Esophagus squamous epithelium (tissue), 5 donors: ENCODE results near the gene MUC5AC. TPM values are rescaled to one million over a fixed set of nuclear protein-coding genes. Genes with fewer than 3 reads are reported as not detected.

Experiments used
- DNase-seq: peaks from one replicate; lab custom pipeline; 2025; lab: John Stamatoyannopoulos, UW
- H3K27ac ChIP-seq, 4 donors: fragments of 200-600 bp; sonication (generic); one replicate each; pipeline ENCODE4 v1.5.1; 2016 to 2019; ENCODE audit warnings: mild to moderate bottlenecking in 1 of 4
- H3K27me3 ChIP-seq, 4 donors: fragments of 200-600 bp; sonication (generic); 1 replicate in 3 of 4; 2 replicates in 1 of 4; pipeline versions ENCODE4 v1.5.1 to v1.6.0; 2017 to 2021; ENCODE audit warnings: antibody characterized with exemption in 1 of 4
- H3K36me3 ChIP-seq, 3 donors: fragments of 200-600 bp; sonication (generic); one replicate each; pipeline ENCODE4 v1.5.1; 2016 to 2019
- H3K4me1 ChIP-seq, 3 donors: fragments of 200-600 bp; sonication (generic); one replicate each; pipeline ENCODE4 v1.5.1; 2017 to 2019
- H3K4me3 ChIP-seq, 4 donors: fragments of 200-600 bp; sonication (generic); 1 replicate in 3 of 4; 2 replicates in 1 of 4; pipeline ENCODE4 v1.5.1; 2016 to 2019; ENCODE audit warnings: mild to moderate bottlenecking in 2 of 4, moderate library complexity in 1 of 4
- H3K9me3 ChIP-seq, 3 donors: fragments of 200-600 bp; sonication (generic); one replicate each; pipeline ENCODE4 v1.5.1; 2016 to 2019
- CTCF ChIP-seq, 6 experiments: fragments of 450-650 bp in 4 of 6; fragments of 200-600 bp in 2 of 6; sonication (generic) in 2 of 6; IDR thresholded peaks; one replicate each; pipeline ENCODE4 v1.5.1; 2016 to 2019; ENCODE audit warnings: antibody characterized with exemption in 6 of 6, mild to moderate bottlenecking in 4 of 6, moderate library complexity in 4 of 6
- POLR2A ChIP-seq, 4 donors: fragments of 450-650 bp; IDR thresholded peaks; one replicate each; pipeline ENCODE4 v1.6.1; 2017; ENCODE audit warnings: antibody characterized with exemption in 4 of 4, mild to moderate bottlenecking in 4 of 4, moderate library complexity in 3 of 4
- WGBS, 2 donors: methylation state at CpG; one replicate each; pipeline ENCODE4 v1.1.5; 2018; 5-methylcytosine and 5-hydroxymethylcytosine counted together
- intact Hi-C: fragments of 100-400 bp; cut with DNase I; formaldehyde crosslinking; loops from one replicate; pipeline ENCODE4 v1.15.0; 2022
- total RNA-seq, 4 donors: library from RNA; depleted of rRNA; stranded (reverse); fragments of >200 nt; gene quantifications; one replicate each; pipeline ENCODE4 v1.1.0, GENCODE V29; 2016
- donor health status: DM: yes; HTN: yes; CAD: no.

The MUC5AC gene
- total RNA-seq, 4 donors from 2014 or later: under 0.01 to 1.5 TPM; not detected in 2

- DNase-seq: no peak
- Histone ChIP-seq H3K9me3 (peaks cover 0 to 7% (median 0%) of the 10 kb centered on the region in 3 donors), H3K4me1 (no peaks in the 10 kb centered on the region), H3K27me3 (peaks cover 0 to 52% (median 0%) of the 10 kb centered on the region in 4 donors), H3K36me3 (no peaks in the 10 kb centered on the region), H3K27ac (no peak overlapping the region), H3K4me3 (no peak overlapping the region)
- 76 to 83% methylated on average over 6 of the region's 18 CpGs for WGBS, 2 donors
- TF ChIP-seq CTCF (IDR thresholded peaks at IDR 0.05) (no peak), POLR2A (IDR thresholded peaks at IDR 0.05) (no peak)
- intact Hi-C loops: no loop called here
Observed at GRCh38 chr11:1140642-1141490, 16.9 kb upstream of the MUC5AC start.

GRCh38 chr11:1146365-1146764 lies 11.4 kb upstream of the MUC5AC start:
- H3K27ac ChIP-seq: no peak overlapping the region
- no peak overlapping the region for H3K4me3 ChIP-seq
- intact Hi-C loops: no loop called here
- TF ChIP-seq CTCF (IDR thresholded peaks at IDR 0.05) (no peak), POLR2A (IDR thresholded peaks at IDR 0.05) (no peak)
- peaks cover 0 to 11% (median 0%) of the 10 kb centered on the region in 3 donors for H3K4me1 ChIP-seq
- H3K27me3 ChIP-seq: peaks cover 0 to 42% (median 0%) of the 10 kb centered on the region in 4 donors
- no peaks in the 10 kb centered on the region for H3K36me3 ChIP-seq
- WGBS, 2 donors: 86 to 88% methylated on average over 16 to 21 of the region's 21 CpGs
- DNase-seq: no peak
- peaks cover 0 to 7% (median 0%) of the 10 kb centered on the region in 3 donors for H3K9me3 ChIP-seq

- H3K27ac ChIP-seq: no peak overlapping the region
- H3K4me3 ChIP-seq: no peak overlapping the region
- H3K4me1 ChIP-seq: peaks cover 0 to 11% (median 0%) of the 10 kb centered on the region in 3 donors
- DNase-seq: no peak
- peaks cover 0 to 47% (median 0%) of the 10 kb centered on the region in 4 donors for H3K27me3 ChIP-seq
- H3K9me3 ChIP-seq: peaks cover 0 to 5% (median 0%) of the 10 kb centered on the region in 3 donors
- H3K36me3 ChIP-seq: no peaks in the 10 kb centered on the region
- intact Hi-C loops: no loop called here
- 84 to 90% methylated on average over 4 of the region's 6 CpGs for WGBS, 2 donors
- TF ChIP-seq CTCF (IDR thresholded peaks at IDR 0.05) (no peak), POLR2A (IDR thresholded peaks at IDR 0.05) (no peak)
Observed at GRCh38 chr11:1147792-1148191, 10.0 kb upstream of the MUC5AC start.

- H3K27ac ChIP-seq: no peak overlapping the region
- no peak for DNase-seq
- WGBS, 2 donors: 38 to 92% methylated on average over 2 to 4 of the region's 8 CpGs
- no peaks in the 10 kb centered on the region for H3K36me3 ChIP-seq
- H3K27me3 ChIP-seq: peaks cover 0 to 54% (median 0%) of the 10 kb centered on the region in 4 donors
- no peaks in the 10 kb centered on the region for H3K9me3 ChIP-seq
- TF ChIP-seq CTCF (IDR thresholded peaks at IDR 0.05) (no peak), POLR2A (IDR thresholded peaks at IDR 0.05) (no peak)
- H3K4me1 ChIP-seq: peaks cover 0 to 16% (median 0%) of the 10 kb centered on the region in 3 donors
- intact Hi-C loops: no loop called here
- H3K4me3 ChIP-seq: no peak overlapping the region
Observed at GRCh38 chr11:1148752-1149180, 9.0 kb upstream of the MUC5AC start.

GRCh38 chr11:1149545-1149944 lies 8.2 kb upstream of the MUC5AC start:
- Histone ChIP-seq H3K36me3 (no peaks in the 10 kb centered on the region), H3K4me1 (peaks cover 0 to 21% (median 0%) of the 10 kb centered on the region in 3 donors), H3K27ac (no peak overlapping the region), H3K27me3 (peaks cover 0 to 54% (median 0%) of the 10 kb centered on the region in 4 donors), H3K9me3 (no peaks in the 10 kb centered on the region), H3K4me3 (no peak overlapping the region)
- no peak for DNase-seq
- no peak for TF ChIP-seq CTCF (IDR thresholded peaks at IDR 0.05)
- TF ChIP-seq POLR2A (IDR thresholded peaks at IDR 0.05): no peak
- WGBS, 2 donors: 79 to 80% methylated on average over 10 to 13 of the region's 16 CpGs
- intact Hi-C loops: no loop called here
